RKO (cell line): ENCODE measurements around the gene APOA5.
"Not testable (repeated sequence)": the region's sequence is repeated elsewhere in the genome, so short reads cannot be mapped to it uniquely, and the experiment has no call there.

ENCODE experiments used
- DNase-seq: peaks from one replicate; pipeline ENCODE4 v3.0.0-alpha.2; 2016; ENCODE audit warnings: low spot score

APOA5 gene

GRCh38 chr11:116773203-116774097, 18.2 kb downstream of the APOA5 start:
- DNase-seq, result peak; percentile 73

- DNase-seq, result peak; percentile 88
Observed at GRCh38 chr11:116772443-116773202, 19.1 kb downstream of the APOA5 start, which contains the start of gene BUD13. Gene BUD13 (minus strand): TSS chr11:116772987. CDS start chr11:116772964, 23 bp downstream.

- DNase-seq, result peak; percentile 41
Observed at GRCh38 chr11:116771935-116772334, 19.7 kb downstream of the APOA5 start.

- no peak for DNase-seq
Observed at GRCh38 chr11:116762132-116762531, 29.5 kb downstream of the APOA5 start.

- DNase-seq, result not testable (repeated sequence)
Observed at GRCh38 chr11:116756044-116756443, 35.6 kb downstream of the APOA5 start.

- DNase-seq, result no peak
Observed at GRCh38 chr11:116750070-116750718, 41.5 kb downstream of the APOA5 start.

- no peak for DNase-seq
Observed at GRCh38 chr11:116742104-116742503, 49.6 kb downstream of the APOA5 start.

- DNase-seq, result no peak
Observed at GRCh38 chr11:116740741-116741140, 50.9 kb downstream of the APOA5 start.
